HepG2 (cell line): ENCODE data around the gene FAM3D.

Source experiments
- CTCF ChIP-seq: sonication (generic); formaldehyde crosslinking; IDR thresholded peaks from 2 replicates; pipeline ENCODE4 v1.5.0; 2020; ENCODE audit warnings: mild to moderate bottlenecking, missing genetic modification reagents, moderate library complexity
- EZH2 ChIP-seq: conservative IDR thresholded peaks from 2 replicates; pipeline ENCODE4 v1.6.1; 2012; ENCODE audit warnings: mild to moderate bottlenecking, low read depth, low read length, moderate library complexity
- IKZF5 ChIP-seq: IDR thresholded peaks from 2 replicates; pipeline ENCODE4 v1.6.1; 2018; ENCODE audit warnings: missing genetic modification reagents, mild to moderate bottlenecking, missing compliant biosample characterization
- ZFP37 ChIP-seq: sonication (generic); formaldehyde crosslinking; IDR thresholded peaks from 2 replicates; pipeline ENCODE4 v1.4.0; 2020; ENCODE audit warnings: missing genetic modification reagents, borderline replicate concordance

GRCh38 chr3:58708116-58708791, 41.7 kb upstream of the FAM3D start:
- TF ChIP-seq EZH2 (no peak), CTCF (CRISPR knock-in tag) (no peak), ZFP37 (CRISPR knock-in tag) (no peak), IKZF5 (CRISPR knock-in tag) (no peak)
